Activated CD4-positive, alpha-beta T cell treated with anti-CD3 and anti-CD28 coated beads for 24 hours (primary cell): ENCODE data around the gene HMX3.

Experiments used
- DNase-seq, 2 donors: peaks; one replicate each; pipeline ENCODE4 v3.0.0-alpha.2; 2020; ENCODE audit warnings: low read depth in 2 of 2

The HMX3 gene

DNA sequence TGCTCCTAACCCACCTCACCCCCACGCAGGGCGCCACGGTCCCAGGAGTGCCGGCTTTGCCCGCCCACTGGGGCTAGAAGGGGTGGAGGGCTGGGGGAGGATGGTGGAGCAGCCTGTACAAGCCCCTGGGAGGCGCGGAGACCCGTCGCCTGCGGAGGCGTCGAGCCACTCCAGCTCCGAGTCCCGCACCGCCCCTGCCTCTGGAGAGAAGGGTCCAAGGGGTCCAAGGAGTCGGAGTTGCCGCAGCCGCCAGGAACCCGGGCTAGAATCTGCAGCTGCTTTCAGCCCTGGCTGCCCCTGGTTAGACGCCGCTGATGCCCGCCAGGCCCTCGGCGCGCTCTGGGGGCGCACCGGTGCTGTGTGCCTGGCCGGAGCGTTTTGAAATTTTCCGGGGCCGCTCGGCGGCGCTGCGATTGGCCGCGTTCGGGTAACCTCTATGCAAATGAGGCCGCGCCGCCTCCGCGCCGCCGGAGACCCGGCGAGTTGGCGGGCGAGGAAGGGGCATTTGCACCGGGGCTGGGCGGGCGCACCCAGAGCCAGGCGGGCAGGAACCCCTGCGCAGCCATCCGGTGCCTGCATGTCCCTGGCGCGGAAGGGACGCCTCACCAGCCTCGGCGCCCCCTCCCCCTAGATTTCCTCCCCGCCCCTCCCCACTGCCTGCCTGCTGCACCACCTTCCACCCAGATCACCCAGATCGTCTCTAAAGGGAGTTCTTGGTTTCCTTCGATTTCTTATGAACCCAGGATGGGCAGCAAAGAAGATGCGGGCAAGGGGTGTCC is 12.1 kb downstream of the HMX3 start, which contains the start of gene HMX2:
Gene HMX2, plus strand, starts transcription at position 502 of the 779 bp plus-strand sequence. Its CDS starts 243 bp downstream, at position 745.
- DNase-seq, result no peak

DNA sequence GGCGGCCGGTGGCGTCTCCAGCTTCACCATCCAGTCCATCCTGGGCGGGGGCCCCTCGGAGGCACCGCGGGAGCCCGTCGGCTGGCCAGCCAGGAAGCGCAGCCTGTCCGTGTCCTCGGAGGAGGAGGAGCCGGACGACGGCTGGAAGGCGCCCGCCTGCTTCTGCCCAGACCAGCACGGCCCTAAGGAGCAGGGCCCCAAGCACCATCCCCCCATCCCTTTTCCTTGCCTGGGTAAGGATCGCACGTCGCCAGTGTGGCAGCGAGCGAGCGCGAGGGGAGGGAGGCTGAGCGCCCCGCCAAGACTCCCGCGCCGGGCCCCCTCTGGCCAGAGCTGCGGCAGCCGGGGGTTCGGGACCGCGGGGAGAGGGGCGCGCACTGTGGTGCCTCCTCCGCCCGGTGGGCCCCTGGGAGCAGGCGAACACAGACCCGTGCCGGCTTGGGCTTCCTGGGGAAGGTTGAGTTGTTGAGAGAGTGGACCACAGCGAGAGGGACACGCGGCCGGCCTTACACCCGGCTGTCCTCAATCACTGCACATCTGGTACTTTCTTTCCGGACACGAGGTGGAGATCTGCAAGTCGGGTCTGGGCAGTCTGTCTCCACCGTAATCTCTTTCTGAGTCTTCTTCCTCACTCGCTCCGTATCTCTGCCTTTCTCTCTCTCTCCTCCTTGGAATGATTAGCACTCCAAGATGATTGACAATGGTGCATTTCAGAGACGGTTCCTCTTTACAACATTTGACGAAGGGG is 12.8 kb downstream of the HMX3 start:
- DNase-seq, result no peak

DNA sequence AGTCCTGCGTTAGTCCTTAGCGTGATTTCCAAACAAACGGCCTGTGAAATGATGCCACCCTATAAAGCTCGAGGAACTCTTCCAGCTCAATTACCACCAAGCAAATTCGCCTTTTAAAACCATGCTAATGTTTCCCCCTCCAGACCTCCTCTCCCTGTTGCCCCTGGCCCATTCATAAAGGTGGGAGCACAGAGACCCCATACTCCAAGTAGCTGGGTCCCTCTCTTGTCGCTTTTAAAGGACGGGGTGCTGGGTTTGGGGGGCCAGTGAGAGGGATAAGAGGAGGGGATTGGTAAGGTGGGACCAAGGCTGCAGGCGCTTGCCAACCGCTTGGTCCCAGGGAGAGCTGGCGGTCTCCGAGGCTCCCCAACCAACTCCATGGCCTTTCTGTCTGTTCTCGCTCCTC is 13.4 kb downstream of the HMX3 start:
- DNase-seq, result no peak

GRCh38 chr10:123149568-123150270 is 13.9 kb downstream of the HMX3 start:
- DNase-seq, result no peak

- DNase-seq, result no peak
Observed at GRCh38 chr10:123150271-123150985, 14.7 kb downstream of the HMX3 start.

GRCh38 chr10:123150986-123151736 is 15.4 kb downstream of the HMX3 start:
- no peak for DNase-seq

- DNase-seq, result no peak
Observed at GRCh38 chr10:123151737-123152135, 16.0 kb downstream of the HMX3 start.

- no peak for DNase-seq
Observed at GRCh38 chr10:123153486-123154091, 17.8 kb downstream of the HMX3 start.

DNA sequence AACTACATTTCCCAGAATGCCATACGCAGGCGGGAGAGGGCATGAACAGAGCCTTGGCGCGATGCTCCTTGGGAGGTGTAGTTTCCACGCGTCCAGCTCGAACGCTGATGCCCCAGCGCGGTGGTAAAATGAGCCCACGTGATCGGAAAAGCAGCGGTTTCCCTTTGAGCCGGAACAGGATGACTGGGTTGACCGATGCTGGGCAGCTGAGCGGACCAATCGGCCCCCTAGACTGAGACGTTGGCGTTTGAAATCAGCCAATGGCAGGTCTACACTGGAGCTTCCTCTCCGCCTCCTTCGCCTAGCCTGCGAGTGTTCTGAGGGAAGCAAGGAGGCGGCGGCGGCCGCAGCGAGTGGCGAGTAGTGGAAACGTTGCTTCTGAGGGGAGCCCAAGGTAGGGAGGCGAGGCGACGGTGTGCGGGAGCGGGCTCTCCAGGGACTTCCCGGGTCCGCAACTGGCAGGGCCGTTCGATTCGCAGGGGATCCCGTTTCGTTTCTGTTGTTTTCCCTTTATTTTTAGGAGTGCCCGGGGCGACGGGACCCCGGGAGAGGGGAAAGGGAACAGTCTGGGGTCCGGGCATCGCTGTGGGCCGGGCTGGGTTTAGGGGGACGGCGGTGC is 18.4 kb downstream of the HMX3 start, which contains the start of gene BUB3:
Gene BUB3, plus strand, starts transcription at position 311 of the 619 bp plus-strand sequence. CDS start 516 bp downstream, outside the sequence.
- peak; percentile 85 to 88 for DNase-seq

GRCh38 chr10:123154711-123155505 is 19.1 kb downstream of the HMX3 start:
- DNase-seq, result no peak

- no peak for DNase-seq
Observed at GRCh38 chr10:123156078-123156477, 20.3 kb downstream of the HMX3 start.

- no peak for DNase-seq
Observed at GRCh38 chr10:123157210-123157609, 21.4 kb downstream of the HMX3 start.

GRCh38 chr10:123158682-123159081 is 22.9 kb downstream of the HMX3 start:
- DNase-seq, result no peak

GRCh38 chr10:123160311-123160980 is 24.7 kb downstream of the HMX3 start:
- DNase-seq, result no peak

- DNase-seq, result no peak
Observed at GRCh38 chr10:123164319-123164718, 28.5 kb downstream of the HMX3 start.

GRCh38 chr10:123165445-123166072 is 29.8 kb downstream of the HMX3 start:
- DNase-seq, result no peak

- no peak for DNase-seq
Observed at GRCh38 chr10:123166618-123167017, 30.8 kb downstream of the HMX3 start.

DNA sequence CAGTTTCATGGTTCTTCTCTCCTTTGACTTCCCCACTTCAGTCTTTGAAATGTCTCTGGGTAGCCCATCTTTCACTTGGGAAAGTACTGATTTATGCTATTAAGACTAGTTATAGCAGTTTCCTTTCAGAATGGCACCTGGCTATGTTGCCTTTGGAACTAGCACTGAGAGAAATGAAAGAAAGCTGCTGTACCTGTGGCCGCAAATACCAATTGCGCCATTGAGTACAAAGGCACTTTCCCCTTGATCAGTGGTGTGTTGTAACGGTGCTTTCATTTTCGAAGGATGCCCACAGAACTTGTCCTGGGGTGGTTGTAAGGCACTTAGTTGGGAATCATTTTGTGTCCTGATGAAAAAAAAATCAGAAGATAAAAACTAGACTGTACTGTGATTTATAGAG is 35.2 kb downstream of the HMX3 start:
- DNase-seq, result no peak
